Epithelial cell of esophagus (primary cell): ENCODE measurements around the gene KRT13.

Source experiments
- DNase-seq: peaks from one replicate; pipeline ENCODE4 v3.0.0; 2010; ENCODE audit warnings: low read depth
- H3K4me3 ChIP-seq: 2 replicates; pipeline ENCODE4 v1.5.1; 2011; ENCODE audit warnings: mild to moderate bottlenecking, low read length, control low read depth
- CTCF ChIP-seq: IDR thresholded peaks from 2 replicates; pipeline ENCODE4 v1.5.1; 2011; ENCODE audit warnings: low read depth, mild to moderate bottlenecking, low read length, control low read depth, inconsistent platforms; ENCODE audit not compliant: insufficient read depth; ENCODE audit errors: missing control alignments

KRT13 gene

GRCh38 chr17:41548844-41549595 lies 43.6 kb upstream of the KRT13 start:
- TF ChIP-seq CTCF, result peak; percentile 91
- H3K4me3 ChIP-seq, result peak overlapping the region; percentile 9
- DNase-seq, result peak; percentile 92

DNA sequence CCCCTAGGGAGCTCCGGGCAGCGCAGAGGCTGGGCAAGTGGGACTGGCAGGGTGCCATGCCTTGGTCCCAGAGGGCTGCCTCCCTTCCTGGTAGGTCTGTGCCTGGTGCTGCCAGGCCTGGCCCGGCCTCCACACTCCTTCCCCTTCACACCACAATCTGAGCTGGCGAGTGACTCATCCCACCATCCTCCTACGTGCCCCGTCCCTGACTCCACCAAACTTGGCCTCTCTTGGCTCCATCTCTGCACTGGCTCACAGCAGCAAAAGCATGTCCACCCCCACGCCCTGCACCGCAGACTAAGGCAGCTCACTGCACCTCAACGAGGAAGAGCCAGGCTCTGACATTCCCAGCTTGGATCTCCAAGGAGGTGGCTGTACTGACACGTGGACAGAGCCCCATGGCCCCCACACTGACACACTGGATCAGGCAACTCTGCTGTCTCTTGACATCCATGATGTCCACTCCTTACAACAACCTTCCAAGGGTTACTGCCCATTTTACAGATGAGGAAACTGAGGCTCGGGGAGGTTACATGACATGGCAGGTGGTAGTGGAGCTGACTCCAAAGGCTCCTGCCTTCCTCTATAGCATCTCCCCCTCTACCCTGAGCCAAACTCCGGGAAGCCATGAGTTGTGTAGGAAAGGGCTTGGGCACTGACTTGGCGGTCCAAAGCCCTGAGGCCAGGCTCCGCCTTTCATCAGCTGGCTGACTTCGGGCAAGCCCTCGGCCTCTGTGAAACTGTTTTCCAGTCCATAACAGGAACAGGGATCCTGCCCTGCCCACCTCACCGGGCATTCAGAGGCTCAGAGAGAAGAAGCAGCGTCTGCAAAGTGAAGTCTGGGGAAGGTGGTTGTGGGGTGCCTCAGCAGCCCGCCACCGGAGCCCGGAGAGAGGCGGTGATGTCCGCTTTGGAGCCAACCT lies 42.8 kb upstream of the KRT13 start:
- peak overlapping the region; percentile 9 for H3K4me3 ChIP-seq
- no peak for TF ChIP-seq CTCF
- DNase-seq, result peak; percentile 99

- TF ChIP-seq CTCF, result no peak
- H3K4me3 ChIP-seq, result no peak overlapping the region
- DNase-seq, result no peak
Observed at GRCh38 chr17:41547378-41547841, 42.0 kb upstream of the KRT13 start.

- H3K4me3 ChIP-seq, result no peak overlapping the region
- no peak for TF ChIP-seq CTCF
- DNase-seq, result no peak
Observed at GRCh38 chr17:41546819-41547218, 41.4 kb upstream of the KRT13 start.

DNA sequence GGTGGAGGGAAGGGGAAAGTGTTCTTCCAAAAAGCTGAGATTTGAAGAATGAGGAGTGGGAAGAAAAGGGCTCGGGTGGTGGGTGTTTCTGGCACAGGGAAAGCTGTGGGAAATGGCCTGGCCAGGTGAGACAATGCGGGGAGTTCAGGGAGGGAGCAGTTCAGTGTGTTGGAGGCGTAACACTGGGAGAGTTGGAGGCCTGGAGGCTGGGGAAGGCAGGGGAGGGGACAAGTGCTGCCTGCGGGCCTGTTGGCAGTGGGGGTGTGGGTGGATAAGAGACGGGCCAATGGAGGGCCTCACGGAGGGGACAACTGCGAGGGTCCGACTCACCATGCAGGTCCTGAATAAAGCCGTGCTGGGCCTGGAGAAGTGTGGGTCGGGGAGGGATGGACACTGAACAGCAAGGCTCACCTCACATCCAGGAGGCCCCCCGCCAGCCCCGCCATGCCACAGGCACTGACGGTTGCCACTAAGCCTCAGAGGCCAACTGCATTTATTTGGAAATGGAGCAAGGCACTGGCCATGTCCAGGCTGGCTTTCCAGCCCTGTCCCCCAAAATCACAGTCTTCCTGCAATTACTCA lies 40.5 kb upstream of the KRT13 start:
- H3K4me3 ChIP-seq, result no peak overlapping the region
- no peak for DNase-seq
- TF ChIP-seq CTCF, result no peak

DNA sequence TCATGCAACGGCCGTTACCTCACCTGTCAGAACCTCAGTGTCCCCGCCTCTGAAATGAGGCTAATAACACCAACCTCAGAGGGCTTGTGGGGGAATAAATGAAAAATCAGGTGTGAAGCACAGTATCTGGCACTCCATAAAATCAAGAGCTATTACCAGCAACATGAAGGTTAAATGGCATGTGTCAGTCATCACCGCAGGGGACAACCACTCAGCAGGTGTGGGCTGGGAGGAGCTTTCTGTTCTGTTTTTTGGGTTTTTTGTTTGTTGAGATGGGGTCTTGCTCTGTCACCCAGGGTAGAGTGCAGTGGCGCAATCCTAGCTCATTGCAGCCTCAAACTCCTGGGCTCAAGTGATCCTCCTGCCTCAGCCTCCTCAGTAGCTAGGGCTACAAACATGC lies 39.5 kb upstream of the KRT13 start:
- no peak for TF ChIP-seq CTCF
- DNase-seq, result no peak
- no peak overlapping the region for H3K4me3 ChIP-seq
